ENCODE results near the gene ATF3.

DNA sequence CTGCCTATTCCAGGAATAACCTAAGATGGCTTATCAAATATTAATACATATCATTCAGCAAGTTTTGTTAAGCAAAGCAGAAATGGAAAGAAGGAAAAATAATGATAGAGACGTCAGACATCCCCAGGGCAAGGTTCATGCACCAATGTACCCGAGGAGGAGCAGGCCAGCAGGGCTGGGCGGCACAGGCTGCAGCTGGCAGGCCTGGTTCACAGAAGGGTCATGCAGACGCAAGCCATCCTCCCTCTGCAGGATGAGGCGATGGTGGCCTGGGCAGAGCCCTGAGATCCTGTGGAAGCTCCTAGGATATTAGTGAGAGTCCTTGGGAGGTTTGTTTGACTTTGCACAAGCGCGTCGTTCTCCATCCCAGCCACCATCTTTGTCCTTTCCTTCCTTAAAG is 61.0 kb downstream of the ATF3 start:
- no peak for TF ChIP-seq POLR2AphosphoS5 (IDR thresholded peaks at IDR 0.05; ENCODE audit: low read depth, low read length)
- TF ChIP-seq POLR2A (IDR thresholded peaks at IDR 0.05; ENCODE audit: low read depth, low read length): no peak
- no peak for TF ChIP-seq TAF1 (IDR thresholded peaks at IDR 0.05; ENCODE audit: borderline replicate concordance, low read depth, low read length)
